K562 (cell line): ENCODE measurements around the gene CYCS. TPM values are rescaled to one million over a fixed set of nuclear protein-coding genes. Genes with fewer than 3 reads are reported as not detected.

Source experiments
- ATAC-seq: fragments of 200-7000 bp; cut with Tn5 transposase; 3 replicates; pipeline ENCODE4 v1.9.1; 2020; ENCODE audit warnings: moderate library complexity
- Bru-seq: library from RNA; stranded (reverse); fragments of 400-500 nt; gene quantifications from one replicate; lab custom pipeline; 2021; lab: Mats Ljungman, UMichigan
- BruChase-seq, 2 experiments: library from RNA; stranded (reverse); fragments of 400-500 nt; gene quantifications; one replicate each; lab custom pipeline; 2021; lab: Mats Ljungman, UMichigan
- BruUV-seq: library from RNA; stranded (reverse); fragments of 400-500 nt; replicated peaks from 2 replicates; lab custom pipeline; 2021; lab: Mats Ljungman, UMichigan
- CTCF ChIA-PET: fragments of 300-600 bp; formaldehyde crosslinking; extraction: SDS; loops from one replicate; lab custom pipeline; 2021; ENCODE audit warnings: low intra/inter-chr PET ratio; lab: Yijun Ruan, JAX
- POLR2A ChIA-PET: fragments of 300-600, 350-650 bp; sonication (Branson Sonifier 250); formaldehyde crosslinking; extraction: SDS; loops from one replicate; lab custom pipeline; 2021; ENCODE audit warnings: antibody characterized with exemption, inconsistent platforms; lab: Yijun Ruan, JAX
- DNase-seq, 4 experiments: peaks; one replicate each; pipeline versions ENCODE4 v3.0.0 to v3.0.0-alpha.2; 2011 to 2018; ENCODE audit warnings: low spot score in 3 of 4, mixed read lengths in 3 of 4; ENCODE audit errors: extremely low read depth in 1 of 4
- FAIRE-seq: peaks from 2 replicates; lab custom pipeline; 2011; peaks lifted over from hg19 to GRCh38; lab: Jason Lieb, UNC
- H2AFZ ChIP-seq: 2 replicates; pipeline ENCODE4 v1.6.0; 2011; ENCODE audit warnings: low read depth, low read length, control low read depth, inconsistent platforms
- H3K27ac ChIP-seq: fragments of 200-600 bp; 3 replicates; pipeline ENCODE4 v1.8.0; 2011; ENCODE audit warnings: low read depth, mild to moderate bottlenecking, control low read depth, inconsistent platforms, low read length, moderate library complexity, mixed read lengths; ENCODE audit errors: extremely low read depth
- H3K27me3 ChIP-seq, 2 experiments: fragments of 300-600 bp in 1 of 2; 2 replicates in 1 of 2; 3 replicates in 1 of 2; pipeline versions ENCODE4 v1.6.0 to v1.8.0; 2011; ENCODE audit warnings: inconsistent platforms in 2 of 2, low read length in 2 of 2, mild to moderate bottlenecking in 1 of 2, mixed read lengths in 1 of 2, moderate library complexity in 1 of 2; ENCODE audit not compliant: control insufficient read depth in 2 of 2, insufficient read depth in 2 of 2
- H3K36me3 ChIP-seq: fragments of 300-600 bp; 3 replicates; pipeline ENCODE4 v1.8.0; 2011; ENCODE audit warnings: mild to moderate bottlenecking, low read length, inconsistent platforms; ENCODE audit not compliant: control insufficient read depth, insufficient read depth
- H3K4me1 ChIP-seq, 2 experiments: fragments of 200-600 bp in 1 of 2; replicated peaks in 1 of 2; 2 replicates in 1 of 2; 3 replicates in 1 of 2; pipeline versions ENCODE4 v1.5.1 to v1.8.0; 2011; ENCODE audit warnings: inconsistent platforms in 2 of 2, low read length in 2 of 2, mild to moderate bottlenecking in 1 of 2, mixed read lengths in 1 of 2, moderate library complexity in 1 of 2; ENCODE audit not compliant: control insufficient read depth in 2 of 2, insufficient read depth in 2 of 2
- H3K4me2 ChIP-seq: 2 replicates; pipeline ENCODE4 v1.6.1; 2011; ENCODE audit warnings: low read length, control low read depth, inconsistent platforms, mixed read lengths; ENCODE audit not compliant: insufficient read depth
- H3K4me3 ChIP-seq: fragments of 200-600 bp; sonication (generic), shearing (Covaris generic); 2 replicates; pipeline ENCODE4 v1.5.1; 2016; ENCODE audit warnings: control low read depth, inconsistent platforms
- H3K79me2 ChIP-seq: fragments of 200-600 bp; 3 replicates; pipeline ENCODE4 v1.8.0; 2011; ENCODE audit warnings: low read length, inconsistent platforms; ENCODE audit not compliant: control insufficient read depth, insufficient read depth
- H3K9ac ChIP-seq, 2 experiments: 2 replicates each; pipeline versions ENCODE4 v1.6.0 to v1.6.1; 2011; ENCODE audit warnings: low read depth in 2 of 2, low read length in 2 of 2, control low read depth in 1 of 2, inconsistent platforms in 1 of 2, mild to moderate bottlenecking in 1 of 2, mixed read lengths in 1 of 2; ENCODE audit not compliant: insufficient read depth in 1 of 2
- H3K9me1 ChIP-seq: one replicate; pipeline ENCODE4 v1.6.0; 2011; ENCODE audit warnings: inconsistent platforms, mild to moderate bottlenecking, low read length, moderate library complexity; ENCODE audit not compliant: control insufficient read depth, insufficient read depth
- H3K9me3 ChIP-seq: replicated peaks from 2 replicates; pipeline ENCODE4 v1.5.1; 2011; ENCODE audit warnings: low read depth, low read length, inconsistent platforms; ENCODE audit not compliant: control insufficient read depth, insufficient read depth
- H4K20me1 ChIP-seq: replicated peaks from 2 replicates; pipeline ENCODE4 v1.6.1; 2011; ENCODE audit warnings: low read length, inconsistent platforms, mixed read lengths; ENCODE audit not compliant: control insufficient read depth, insufficient read depth
- CTBP1 ChIP-seq: fragments of 450-650 bp; IDR thresholded peaks from 2 replicates; pipeline ENCODE4 v1.6.1; 2016; ENCODE audit warnings: borderline replicate concordance
- HCFC1 ChIP-seq: IDR thresholded peaks from 2 replicates; pipeline ENCODE4 v1.6.1; 2012; ENCODE audit warnings: low read depth, low read length, improper control_type of control experiment
- JUND ChIP-seq, 2 experiments: IDR thresholded peaks; 2 replicates in 1 of 2; 3 replicates in 1 of 2; pipeline ENCODE4 v1.6.1; 2011; ENCODE audit warnings: borderline replicate concordance in 2 of 2, low read depth in 2 of 2, low read length in 2 of 2, improper control_type of control experiment in 1 of 2, missing biosample characterization in 1 of 2, missing genetic modification characterization in 1 of 2, missing genetic modification reagents in 1 of 2
- MCM2 ChIP-seq: fragments of 450-650 bp; IDR thresholded peaks from 2 replicates; pipeline ENCODE4 v1.6.1; 2017; ENCODE audit warnings: low read depth, mild to moderate bottlenecking
- MYC ChIP-seq, 2 experiments: fragments of 250-450 bp in 1 of 2; sonication (Bioruptor Pico) in 1 of 2; IDR thresholded peaks; 2 replicates each; pipeline versions ENCODE4 v1.5.1 to v1.6.1; 2012 to 2021; ENCODE audit warnings: low read depth in 2 of 2, borderline replicate concordance in 1 of 2, improper control_type of control experiment in 1 of 2, low read length in 1 of 2, mild to moderate bottlenecking in 1 of 2, moderate library complexity in 1 of 2
- NCOA6 ChIP-seq: fragments of 450-650 bp; IDR thresholded peaks from 2 replicates; pipeline ENCODE4 v1.6.1; 2017; ENCODE audit warnings: mild to moderate bottlenecking
- NCOR1 ChIP-seq: fragments of 450-650 bp; IDR thresholded peaks from 2 replicates; pipeline ENCODE4 v1.6.1; 2016; ENCODE audit warnings: mild to moderate bottlenecking, moderate library complexity
- SP1 ChIP-seq: sonication (generic); formaldehyde crosslinking; IDR thresholded peaks from 2 replicates; pipeline ENCODE4 v1.8.1; 2022; ENCODE audit warnings: mild to moderate bottlenecking, missing genetic modification reagents
- SREBF2 ChIP-seq: sonication (generic); formaldehyde crosslinking; IDR thresholded peaks from 2 replicates; pipeline ENCODE4 v1.4.0; 2020; ENCODE audit warnings: mild to moderate bottlenecking, missing genetic modification reagents
- TAF1 ChIP-seq: IDR thresholded peaks from 2 replicates; pipeline ENCODE4 v1.6.1; 2011; ENCODE audit warnings: mild to moderate bottlenecking, low read length, moderate library complexity; ENCODE audit not compliant: insufficient read depth, control insufficient read depth, severe bottlenecking; ENCODE audit errors: extremely low read depth
- ZNF324 ChIP-seq: fragments of 250-450 bp; sonication (Bioruptor Pico); IDR thresholded peaks from 2 replicates; pipeline ENCODE4 v1.4.0; 2020; ENCODE audit warnings: mild to moderate bottlenecking
- WGBS: fragments of 100-300 bp; shearing (Covaris generic); methylation state at CpG from one replicate; pipeline ENCODE4 v1.1.6; 2016; ENCODE audit warnings: low coverage, mixed read lengths; ENCODE audit not compliant: insufficient coverage; ENCODE audit errors: missing lambda C conversion rate; 5-methylcytosine and 5-hydroxymethylcytosine counted together
- in situ Hi-C: fragments of 300-500 bp; cut with MboI; formaldehyde crosslinking; loops from 4 replicates; pipeline ENCODE4 v1.15.0; 2018; ENCODE audit warnings: inconsistent platforms, mixed read lengths
- intact Hi-C: fragments of 100-400 bp; cut with micrococcal nuclease; formaldehyde crosslinking; loops from 2 replicates; pipeline ENCODE4 v1.14.2; 2022
- long read RNA-seq, 3 experiments: library from polyadenylated mRNA in 2 of 3; library from RNA in 1 of 3; unstranded in 2 of 3; stranded (forward) in 1 of 3; transcript quantifications; one replicate each; pipeline ENCODE4 v2.0.0, GENCODE V29; 2019 to 2022
- polyA minus RNA-seq, 3 experiments: library from RNA; depleted of rRNA, polyadenylated mRNA; stranded (reverse); fragments of >200 nt; gene quantifications; 2 replicates each; pipeline ENCODE4 v1.2.3, GENCODE V29; 2011
- polyA plus RNA-seq, 8 experiments: library from polyadenylated mRNA; depleted of rRNA in 4 of 8; stranded (reverse) in 5 of 8; unstranded in 3 of 8; fragments of >200 nt; fragmentation: Nextera tagmentation in 2 of 8; fragmentation: Illumina TruSeq in 1 of 8; extraction: Ambion mirVana in 2 of 8; extraction: Trizol in 1 of 8; gene quantifications; 2 replicates each; pipeline versions ENCODE4 v1.2.1 to v1.2.3, GENCODE V29; 2011 to 2014; ENCODE audit warnings: inconsistent platforms in 1 of 8, missing spikeins in 1 of 8
- total RNA-seq, 7 experiments: library from RNA; depleted of rRNA in 6 of 7; stranded (reverse); fragments of >200 nt in 6 of 7; fragmentation: Illumina TruSeq in 2 of 7; extraction: Trizol in 2 of 7; gene quantifications; 2 replicates each; pipeline versions ENCODE4 v1.2.1 to v1.2.3, GENCODE V29; 2011 to 2021; ENCODE audit warnings: low replicate concordance in 1 of 7
- TF ChIP-seq, protein P1 (sequence below): fragments of 250-450 bp; sonication (Bioruptor Pico); IDR thresholded peaks from 2 replicates; pipeline ENCODE4 v1.4.0; 2020

The CYCS gene
- total RNA-seq (2011; cell fraction: chromatin; rRNA removed; ENCODE audit: low replicate concordance), result 31.9 and 73.5 TPM in 2 replicates
- 34.5 and 37.9 TPM in 2 replicates for total RNA-seq (2011; cell fraction: nucleolus; rRNA removed)
- total RNA-seq (2011; cell fraction: nucleoplasm; rRNA removed), result 69.7 and 114 TPM in 2 replicates
- total RNA-seq (2014; rRNA removed), result 188 and 206 TPM in 2 replicates
- total RNA-seq (2014; rRNA removed; fragmentation: Illumina TruSeq; extraction: Trizol), result 702 and 833 TPM in 2 replicates
- total RNA-seq (2015; rRNA removed; fragmentation: Illumina TruSeq; extraction: Trizol), result 373 and 408 TPM in 2 replicates
- total RNA-seq (2021), result 438 and 485 TPM in 2 replicates
- polyA plus RNA-seq (2011; rRNA removed), result 229 and 365 TPM in 2 replicates
- polyA plus RNA-seq (2011; cell fraction: cytosol; rRNA removed), result 26.7 and 85.8 TPM in 2 replicates
- polyA plus RNA-seq (2011; cell fraction: nucleus; rRNA removed), result 26.4 and 45.1 TPM in 2 replicates
- 281 and 418 TPM in 2 replicates for polyA plus RNA-seq (2012)
- 697 and 770 TPM in 2 replicates for polyA plus RNA-seq (2014; fragmentation: Illumina TruSeq; extraction: Trizol)
- 1,000 to 10,000 TPM in 1 of 2 experiments, 100 to 1,000 TPM in 1; 978 to 1,425 TPM for polyA plus RNA-seq (2014; fragmentation: Nextera tagmentation; extraction: Ambion mirVana)
- polyA plus RNA-seq (2014; rRNA removed), result 352 and 357 TPM in 2 replicates
- polyA minus RNA-seq (2011; rRNA and poly(A)+ RNA removed), result 133 and 167 TPM in 2 replicates
- polyA minus RNA-seq (2011; cell fraction: cytosol; rRNA and poly(A)+ RNA removed), result 71.4 and 87.0 TPM in 2 replicates
- polyA minus RNA-seq (2011; cell fraction: nucleus; rRNA and poly(A)+ RNA removed), result 35.1 and 54.0 TPM in 2 replicates
- Bru-seq, nascent RNA, result percentile 99 among the genes with signal in this experiment
- percentile 99 among the genes with signal in this experiment for BruChase-seq, experiment 1, labeled RNA remaining after a 2-hour chase
- BruChase-seq, experiment 2, labeled RNA remaining after a 6-hour chase, result percentile 99 among the genes with signal in this experiment
- long read RNA-seq, experiment 1, full-length matches to known transcripts, result 598 of 740 reads
- long read RNA-seq, experiment 1, partial matches to known transcripts, result 102 of 740 reads
- long read RNA-seq, experiment 1, other reads (novel, unspliced or antisense), result 40 of 740 reads
- long read RNA-seq, experiment 2, full-length matches to known transcripts, result 364 of 635 reads
- long read RNA-seq, experiment 2, partial matches to known transcripts, result 20 of 635 reads
- long read RNA-seq, experiment 2, other reads (novel, unspliced or antisense), result 251 of 635 reads
- long read RNA-seq, experiment 3, full-length matches to known transcripts, result 654 of 680 reads
- long read RNA-seq, experiment 3, partial matches to known transcripts, result 24 of 680 reads
- long read RNA-seq, experiment 3, other reads (novel, unspliced or antisense), result 2 of 680 reads

DNA sequence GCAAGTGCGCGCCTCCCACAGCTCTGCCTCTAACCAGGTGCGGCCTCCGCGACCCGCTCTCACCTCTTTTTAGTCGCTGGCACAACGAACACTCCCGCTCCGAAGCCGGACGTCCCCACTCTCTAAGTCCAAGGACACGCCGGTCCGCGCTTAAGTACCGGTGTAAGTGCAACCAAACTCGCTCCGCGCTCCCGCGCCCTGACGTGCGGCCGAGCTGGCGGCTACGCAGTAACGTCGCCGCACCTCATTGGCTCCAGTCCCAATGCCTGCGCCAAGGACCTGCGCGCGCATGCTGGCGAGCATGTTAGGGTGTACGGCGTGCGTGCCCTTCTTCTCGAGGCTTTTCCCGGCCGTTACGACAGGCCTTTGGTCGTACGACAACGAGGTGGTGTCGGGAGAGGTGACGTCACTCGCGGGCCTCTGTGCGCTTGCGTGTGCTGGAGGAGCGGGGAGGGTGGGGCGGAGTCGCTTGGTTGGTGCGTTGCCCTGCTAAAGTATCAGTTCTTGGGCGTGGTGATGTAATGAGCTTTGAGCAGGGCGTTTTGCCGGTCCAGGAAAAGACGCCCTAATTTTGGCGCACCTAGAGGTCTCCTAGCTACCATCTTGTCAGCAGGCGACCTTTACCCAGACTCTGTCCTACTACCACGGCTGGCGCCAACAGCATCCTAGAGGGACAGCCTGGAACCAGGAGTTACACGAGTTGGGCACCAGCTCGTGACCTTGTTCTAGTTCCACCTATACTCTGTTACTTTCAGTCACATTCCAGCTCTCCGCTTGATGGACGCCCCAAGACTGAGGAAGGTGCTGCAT lies at the start of gene CYCS:
Gene CYCS (minus strand): TSS at position 124 of the 810 bp plus-strand sequence. CDS start 1,141 bp downstream, outside the sequence.
- H3K79me2 ChIP-seq, result peaks cover 44% of the 10 kb centered on the region
- H3K4me2 ChIP-seq, result peak within 1 kb of the TSS; percentile 99
- in situ Hi-C loops, result no loop called here
- ATAC-seq, result peak; percentile 96
- no peaks in the 10 kb centered on the region for H3K27me3 ChIP-seq
- no peaks in the 10 kb centered on the region for H3K9me3 ChIP-seq
- H3K9me1 ChIP-seq, result no peaks in the 10 kb centered on the region
- H3K9ac ChIP-seq, result peak within 1 kb of the TSS; percentile 97 to 99
- H3K27ac ChIP-seq, result peak within 1 kb of the TSS; percentile 96
- ChIA-PET POLR2A (interaction anchor here (0.6 to 2.9 kb wide), 38 partner anchors 8 to 1588 kb away, joined by 3 to 32 read pairs (median 4); a partner anchor contains a TSS), CTCF (no interaction called here)
- intact Hi-C loops, result no loop called here
- DNase-seq, result peak; percentile 93 to 100 (median 94)
- H3K36me3 ChIP-seq, result peaks cover 42% of the 10 kb centered on the region
- peaks cover 2 to 3% of the 10 kb centered on the region in 2 experiments; a peak in 2 of 5 replicates for H3K4me1 ChIP-seq
- under 1% methylated on average over 64 of the region's 67 CpGs for WGBS
- BruUV-seq, result no TSS peak
- peak within 1 kb of the TSS; percentile 90 for H3K4me3 ChIP-seq
- peak; percentile 99 for FAIRE-seq
- H4K20me1 ChIP-seq, result peaks cover 7% of the 10 kb centered on the region
- peak within 1 kb of the TSS; percentile 100 for H2AFZ ChIP-seq
- TF ChIP-seq SP1 (CRISPR knock-in tag), result peak; percentile 94
- TF ChIP-seq, protein P1, sequence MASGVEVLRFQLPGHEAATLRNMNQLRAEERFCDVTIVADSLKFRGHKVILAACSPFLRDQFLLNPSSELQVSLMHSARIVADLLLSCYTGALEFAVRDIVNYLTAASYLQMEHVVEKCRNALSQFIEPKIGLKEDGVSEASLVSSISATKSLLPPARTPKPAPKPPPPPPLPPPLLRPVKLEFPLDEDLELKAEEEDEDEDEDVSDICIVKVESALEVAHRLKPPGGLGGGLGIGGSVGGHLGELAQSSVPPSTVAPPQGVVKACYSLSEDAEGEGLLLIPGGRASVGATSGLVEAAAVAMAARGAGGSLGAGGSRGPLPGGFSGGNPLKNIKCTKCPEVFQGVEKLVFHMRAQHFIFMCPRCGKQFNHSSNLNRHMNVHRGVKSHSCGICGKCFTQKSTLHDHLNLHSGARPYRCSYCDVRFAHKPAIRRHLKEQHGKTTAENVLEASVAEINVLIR (CRISPR knock-in tag), result peak; percentile 96
- peak; percentile 95 for TF ChIP-seq CTBP1
- 0 out of 2 replicates have a peak, but pooled peaks have one; percentile 63 for TF ChIP-seq SREBF2 (CRISPR knock-in tag)
- TF ChIP-seq TAF1, result peak; percentile 99
- TF ChIP-seq NCOA6, result peak; percentile 96
- no peak for TF ChIP-seq ZNF324 (CRISPR knock-in tag)
- TF ChIP-seq MYC (IDR thresholded peaks at IDR 0.05; ENCODE audit: low read depth, low read length), result peak; percentile 98
- no peak; the same call in 1 of the 2 replicates for TF ChIP-seq MYC (CRISPR knock-in tag; IDR thresholded peaks at IDR 0.05; ENCODE audit: borderline replicate concordance, low read depth)
- TF ChIP-seq MCM2, result no peak
- peak; percentile 84 for TF ChIP-seq HCFC1
- TF ChIP-seq NCOR1, result 0 out of 2 replicates have a peak, but pooled peaks have one; percentile 36
- TF ChIP-seq JUND (IDR thresholded peaks at IDR 0.05; ENCODE audit: borderline replicate concordance, low read depth, low read length), result peak; percentile 99
- peak; percentile 99 for TF ChIP-seq JUND (tag; IDR thresholded peaks at IDR 0.05; ENCODE audit: borderline replicate concordance, low read depth, low read length)
